Stomach (tissue), 9 donors: ENCODE measurements around the gene KY. TPM values are rescaled to one million over a fixed set of nuclear protein-coding genes. Genes with fewer than 3 reads are reported as not detected.

Source experiments
- DNase-seq, 2 donors: peaks; one replicate each; pipeline versions ENCODE4 v3.0.0 to v3.0.0-alpha.2; 2013 to 2019
- H3K27ac ChIP-seq, 5 donors: fragments of 200-600 bp in 4 of 5; sonication (generic) in 4 of 5; one replicate each; pipeline ENCODE4 v1.5.1; 2013 to 2019; ENCODE audit warnings: mild to moderate bottlenecking in 1 of 5, moderate library complexity in 1 of 5
- H3K27me3 ChIP-seq, 3 donors: fragments of 200-600 bp; sonication (generic); one replicate each; pipeline ENCODE4 v1.5.1; 2017 to 2019; ENCODE audit warnings: mixed run types in 1 of 3
- H3K36me3 ChIP-seq, 4 donors: fragments of 200-600 bp; sonication (generic); 1 replicate in 3 of 4; 2 replicates in 1 of 4; pipeline ENCODE4 v1.5.1; 2016 to 2019
- H3K4me1 ChIP-seq, 4 donors: fragments of 200-600 bp; sonication (generic); one replicate each; pipeline ENCODE4 v1.5.1; 2016 to 2019
- H3K4me3 ChIP-seq, 4 donors: fragments of 200-600 bp; sonication (generic) in 3 of 4; one replicate each; pipeline ENCODE4 v1.5.1; 2016 to 2019; ENCODE audit warnings: mild to moderate bottlenecking in 1 of 4
- H3K9me3 ChIP-seq, 4 donors: fragments of 200-600 bp; sonication (generic); one replicate each; pipeline ENCODE4 v1.5.1; 2016 to 2019
- CTCF ChIP-seq, 7 experiments: fragments of 450-650 bp in 4 of 7; fragments of 200-600 bp in 3 of 7; sonication (generic) in 3 of 7; IDR thresholded peaks; one replicate each; pipeline ENCODE4 v1.5.1; 2016 to 2019; ENCODE audit warnings: antibody characterized with exemption in 7 of 7, control low read depth in 2 of 7, mild to moderate bottlenecking in 1 of 7
- EP300 ChIP-seq: sonication (generic); formaldehyde crosslinking; IDR thresholded peaks from one replicate; pipeline ENCODE4 v1.6.1; 2017; ENCODE audit warnings: antibody characterized with exemption
- POLR2A ChIP-seq, 4 donors: fragments of 450-650 bp; IDR thresholded peaks; one replicate each; pipeline ENCODE4 v1.6.1; 2016; ENCODE audit warnings: antibody characterized with exemption in 4 of 4, control low read depth in 2 of 4, mild to moderate bottlenecking in 1 of 4, moderate library complexity in 1 of 4
- POLR2AphosphoS5 ChIP-seq, 3 donors: sonication (generic); formaldehyde crosslinking; IDR thresholded peaks; one replicate each; pipeline ENCODE4 v1.6.1; 2016; ENCODE audit warnings: antibody characterized with exemption in 3 of 3
- WGBS, 5 donors: extraction: QIAGEN DNeasy Blood & Tissue Kit in 3 of 5; methylation state at CpG; one replicate each; pipeline versions ENCODE4 v1.1.5 to v1.1.7; 2013 to 2018; 5-methylcytosine and 5-hydroxymethylcytosine counted together
- intact Hi-C: fragments of 100-400 bp; cut with DNase I; formaldehyde crosslinking; loops from one replicate; pipeline ENCODE4 v1.15.1; 2023; ENCODE audit warnings: low total_unique reads
- polyA plus RNA-seq, 3 donors: library from polyadenylated mRNA; stranded (reverse); fragments of 200-250 nt; gene quantifications; one replicate each; pipeline ENCODE4 v1.2.3, GENCODE V29; 2013
- total RNA-seq, 5 donors: library from RNA; depleted of rRNA; stranded (reverse); fragments of >200 nt; gene quantifications; one replicate each; pipeline versions ENCODE4 v1.1.0 to v1.2.3, GENCODE V29; 2014 to 2016
- donor health status: healthy with polysubstance abuse.
- donor health status: Bipolar disorder and iron deficiency.
- donor health status: healthy.

The KY gene
- total and polyA plus RNA-seq, 8 donors: 0.12 to 3.6 (median 0.31) TPM; not detected in 3

- H3K36me3 ChIP-seq: peaks cover 0 to 22% (median 2%) of the 10 kb centered on the region in 4 donors
- 76 to 91% (median 87%) methylated on average over 2 of the region's 2 CpGs for WGBS, 5 donors
- H3K4me1 ChIP-seq: no peaks in the 10 kb centered on the region
- H3K27ac ChIP-seq: no peak overlapping the region
- TF ChIP-seq POLR2AphosphoS5 (IDR thresholded peaks at IDR 0.05) (no peak), POLR2A (IDR thresholded peaks at IDR 0.05) (no peak), EP300 (no peak), CTCF (IDR thresholded peaks at IDR 0.05) (no peak)
- peak in 1 of 2 donors; percentile 11 for DNase-seq
- intact Hi-C loops: no loop called here
- no peaks in the 10 kb centered on the region for H3K27me3 ChIP-seq
- H3K9me3 ChIP-seq: peaks cover 0 to 14% (median 5%) of the 10 kb centered on the region in 4 donors
- H3K4me3 ChIP-seq: no peak overlapping the region
Observed at GRCh38 chr3:134628884-134629283, 21.9 kb downstream of the KY start.

GRCh38 chr3:134627831-134628230 is 23.0 kb downstream of the KY start:
- intact Hi-C loops: no loop called here
- H3K36me3 ChIP-seq: peaks cover 0 to 22% (median 2%) of the 10 kb centered on the region in 4 donors
- DNase-seq: peak; percentile 27 to 67
- H3K4me1 ChIP-seq: no peaks in the 10 kb centered on the region
- peaks cover 0 to 14% (median 5%) of the 10 kb centered on the region in 4 donors for H3K9me3 ChIP-seq
- WGBS, 5 donors: 24 to 78% (median 46%) methylated on average over 1 of the region's 1 CpG
- no peaks in the 10 kb centered on the region for H3K27me3 ChIP-seq
- TF ChIP-seq CTCF (IDR thresholded peaks at IDR 0.05) (no peak), POLR2AphosphoS5 (IDR thresholded peaks at IDR 0.05) (peak in 1 of 3 donors; percentile 74), EP300 (no peak)
- H3K4me3 ChIP-seq: no peak overlapping the region
- peak overlapping the region in 1 of 5 donors; percentile 36 for H3K27ac ChIP-seq

GRCh38 chr3:134625885-134626741 is 24.7 kb downstream of the KY start:
- H3K27me3 ChIP-seq: no peaks in the 10 kb centered on the region
- intact Hi-C loops: no loop called here
- TF ChIP-seq CTCF (IDR thresholded peaks at IDR 0.05) (no peak), EP300 (no peak), POLR2A (IDR thresholded peaks at IDR 0.05) (no peak), POLR2AphosphoS5 (IDR thresholded peaks at IDR 0.05) (no peak)
- no peak overlapping the region for H3K27ac ChIP-seq
- peaks cover 0 to 9% (median 4%) of the 10 kb centered on the region in 4 donors for H3K9me3 ChIP-seq
- H3K4me3 ChIP-seq: no peak overlapping the region
- 86 to 92% (median 89%) methylated on average over 4 to 5 of the region's 5 CpGs for WGBS, 5 donors
- DNase-seq: peak in 1 of 2 donors; percentile 15
- H3K4me1 ChIP-seq: no peaks in the 10 kb centered on the region
- peaks cover 0 to 22% (median 2%) of the 10 kb centered on the region in 4 donors for H3K36me3 ChIP-seq

GRCh38 chr3:134625462-134625861 is 25.4 kb downstream of the KY start:
- peak in 1 of 2 donors; percentile 17 for DNase-seq
- H3K27me3 ChIP-seq: no peaks in the 10 kb centered on the region
- WGBS, 5 donors: 79 to 86% (median 81%) methylated on average over 8 of the region's 8 CpGs
- intact Hi-C loops: no loop called here
- no peak overlapping the region for H3K4me3 ChIP-seq
- H3K9me3 ChIP-seq: peaks cover 0 to 7% (median 2%) of the 10 kb centered on the region in 4 donors
- H3K27ac ChIP-seq: no peak overlapping the region
- peaks cover 0 to 27% (median 2%) of the 10 kb centered on the region in 4 donors for H3K36me3 ChIP-seq
- TF ChIP-seq POLR2A (IDR thresholded peaks at IDR 0.05): no peak
- no peak for TF ChIP-seq POLR2AphosphoS5 (IDR thresholded peaks at IDR 0.05)
- no peak for TF ChIP-seq EP300
- TF ChIP-seq CTCF (IDR thresholded peaks at IDR 0.05): no peak
- no peaks in the 10 kb centered on the region for H3K4me1 ChIP-seq
